Activated naive CD8-positive, alpha-beta T cell treated with anti-CD3 and anti-CD28 coated beads, Interleukin-2, amount 50 U/mL, for 16 hours (primary cell): ENCODE data around the gene GDE1.
A peak's percentile ranks its signal among the peaks of the same experiment; 100 is the strongest.
"Not testable (repeated sequence)": the region's sequence is repeated elsewhere in the genome, so short reads cannot be mapped to it uniquely, and the experiment has no call there.

ENCODE experiments used
- DNase-seq: peaks from one replicate; pipeline ENCODE4 v3.0.0-alpha.2; 2020; ENCODE audit warnings: low read depth, low spot score

The GDE1 gene, protein sequence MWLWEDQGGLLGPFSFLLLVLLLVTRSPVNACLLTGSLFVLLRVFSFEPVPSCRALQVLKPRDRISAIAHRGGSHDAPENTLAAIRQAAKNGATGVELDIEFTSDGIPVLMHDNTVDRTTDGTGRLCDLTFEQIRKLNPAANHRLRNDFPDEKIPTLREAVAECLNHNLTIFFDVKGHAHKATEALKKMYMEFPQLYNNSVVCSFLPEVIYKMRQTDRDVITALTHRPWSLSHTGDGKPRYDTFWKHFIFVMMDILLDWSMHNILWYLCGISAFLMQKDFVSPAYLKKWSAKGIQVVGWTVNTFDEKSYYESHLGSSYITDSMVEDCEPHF

GRCh38 chr16:19521471-19522396 lies at the start of gene GDE1:
GDE1 (minus strand) TSS chr16:19522098; CDS start chr16:19521964, 134 bp downstream.
- peak; percentile 91 for DNase-seq

DNA sequence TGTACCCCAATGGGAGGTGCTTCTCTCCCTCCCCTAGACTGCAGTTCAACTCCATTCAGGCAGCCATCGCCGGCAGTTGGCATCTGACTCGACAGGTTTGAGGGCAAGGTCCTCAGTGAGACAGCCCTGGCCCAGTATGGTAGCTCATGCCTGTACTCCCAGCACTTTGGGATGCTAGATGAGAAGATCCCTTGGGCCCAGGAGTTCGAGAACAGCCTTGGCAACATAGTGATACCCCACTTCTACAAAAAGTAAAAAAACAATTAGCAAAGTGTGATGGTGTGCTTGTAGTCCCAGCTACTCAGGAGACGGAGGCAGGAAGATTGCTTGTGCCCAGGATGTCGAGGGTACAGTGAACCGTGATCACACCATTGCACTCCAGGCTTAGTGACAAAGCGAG lies 45.7 kb upstream of the GDE1 start:
- DNase-seq = no peak

- DNase-seq = no peak
These were observed 44.5 kb upstream of the GDE1 start for GRCh38 chr16:19566362-19566761.

DNA sequence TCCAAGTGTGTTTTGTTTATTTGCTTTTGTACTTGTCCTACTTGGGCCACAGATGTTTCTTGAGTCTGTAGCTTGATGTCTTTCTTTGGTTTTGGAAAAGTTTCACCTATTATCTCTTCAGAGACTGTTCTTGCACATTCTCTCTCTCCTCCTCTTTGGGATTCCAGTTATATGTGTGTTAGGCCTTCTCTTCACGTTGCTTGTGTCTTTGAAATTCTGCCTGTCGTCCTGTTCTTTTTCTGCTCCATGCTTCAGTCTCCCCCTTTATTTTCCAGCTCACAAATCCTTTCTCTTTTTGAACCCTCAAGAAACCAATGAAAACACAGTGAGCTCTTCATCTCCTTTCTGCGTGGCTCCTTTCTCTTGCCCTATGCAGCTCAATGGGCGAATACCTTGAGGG lies 41.5 kb upstream of the GDE1 start:
- DNase-seq = no peak

DNA sequence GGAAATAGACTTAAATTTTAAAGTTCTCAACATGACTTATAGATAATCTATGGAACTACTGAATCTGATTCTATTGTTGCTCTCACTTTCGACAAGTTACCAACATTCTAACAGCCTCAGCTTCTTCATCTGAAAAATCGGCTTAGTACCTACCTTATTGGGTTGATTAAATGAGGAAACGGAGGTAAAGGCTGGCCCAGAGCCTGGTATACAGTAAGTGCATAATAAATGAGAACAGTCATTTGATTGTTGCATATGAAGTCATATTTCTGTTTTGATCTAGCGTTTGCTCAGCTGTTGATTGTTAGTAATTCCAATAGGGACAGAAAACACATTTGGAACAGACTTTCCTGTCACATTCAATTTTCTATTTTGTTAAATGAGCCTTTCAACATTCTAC lies 38.2 kb upstream of the GDE1 start:
- no peak for DNase-seq

DNA sequence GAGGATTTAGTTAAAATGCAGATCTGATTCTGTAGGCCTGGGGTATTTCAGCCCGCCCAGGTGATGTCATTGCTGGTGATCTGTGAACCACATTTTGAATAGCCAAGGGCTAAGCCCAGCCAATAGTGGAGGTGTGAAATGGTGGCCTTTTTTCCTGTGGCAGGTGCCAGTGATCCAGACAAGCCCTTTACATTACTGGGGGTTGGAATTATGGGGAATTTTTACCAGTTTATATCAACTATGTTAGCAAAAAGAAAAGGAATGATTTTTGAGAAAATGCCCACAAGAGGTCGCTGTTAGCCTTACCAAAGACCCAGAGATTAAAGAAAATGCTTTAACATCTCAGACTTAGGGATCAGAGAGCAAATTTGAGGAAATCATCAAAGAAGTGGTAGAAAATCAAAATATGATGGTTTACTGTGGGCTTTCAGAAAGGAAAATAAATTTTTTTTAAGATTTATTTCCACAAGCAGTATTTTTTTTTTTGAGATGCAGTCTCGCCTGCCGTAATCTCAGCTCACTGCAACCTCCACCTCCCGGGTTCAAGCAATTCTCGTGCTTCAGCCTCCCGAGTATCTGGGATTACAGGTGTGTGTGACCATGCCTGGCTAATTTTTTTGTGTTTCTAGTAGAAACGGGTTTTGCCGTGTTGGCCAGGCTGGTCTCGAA lies 37.5 kb upstream of the GDE1 start:
- no peak for DNase-seq

GRCh38 chr16:19555938-19556771 lies 34.3 kb upstream of the GDE1 start:
- no peak for DNase-seq

DNA sequence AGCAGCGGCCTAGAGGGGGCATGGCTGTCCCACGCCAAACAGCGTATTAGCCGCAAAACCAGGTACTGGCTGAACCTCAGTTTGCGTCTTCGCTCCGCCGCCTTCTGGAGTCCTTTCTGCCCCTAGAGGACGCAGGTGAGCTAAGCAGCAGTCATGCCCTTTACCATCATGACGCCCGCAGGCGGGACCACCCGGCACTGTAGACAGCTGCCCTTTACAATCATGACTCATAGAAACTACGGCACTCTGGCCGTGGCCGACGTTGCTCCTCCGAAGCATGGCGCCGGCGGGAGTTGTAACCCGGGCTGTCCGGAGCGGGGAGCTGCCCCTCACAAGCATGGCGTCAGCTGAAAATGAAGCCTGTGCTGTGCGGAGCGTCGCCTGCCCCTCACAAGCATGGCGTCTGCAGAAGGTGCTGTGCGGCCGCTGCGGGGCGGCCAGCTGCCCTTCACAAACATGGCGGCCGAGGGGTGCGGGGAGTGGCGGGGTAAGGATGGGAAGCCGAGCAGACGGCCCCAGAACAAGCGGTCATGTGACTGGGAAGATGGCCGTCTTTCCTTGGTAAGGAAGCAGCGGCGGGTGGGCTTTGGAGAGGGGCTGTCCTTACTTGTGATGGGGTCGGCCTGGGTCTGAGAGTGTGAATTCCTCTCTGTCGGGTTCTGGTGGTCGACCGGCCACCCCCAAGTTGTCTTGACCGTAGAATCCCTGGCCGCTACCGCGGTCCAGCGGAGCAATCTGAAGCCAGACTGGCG lies 33.5 kb upstream of the GDE1 start, which contains the start of gene VPS35L:
Gene VPS35L, plus strand, starts transcription at position 518 of the 752 bp plus-strand sequence. Its CDS starts 27 bp downstream, at position 545.
- peak; percentile 94 for DNase-seq

DNA sequence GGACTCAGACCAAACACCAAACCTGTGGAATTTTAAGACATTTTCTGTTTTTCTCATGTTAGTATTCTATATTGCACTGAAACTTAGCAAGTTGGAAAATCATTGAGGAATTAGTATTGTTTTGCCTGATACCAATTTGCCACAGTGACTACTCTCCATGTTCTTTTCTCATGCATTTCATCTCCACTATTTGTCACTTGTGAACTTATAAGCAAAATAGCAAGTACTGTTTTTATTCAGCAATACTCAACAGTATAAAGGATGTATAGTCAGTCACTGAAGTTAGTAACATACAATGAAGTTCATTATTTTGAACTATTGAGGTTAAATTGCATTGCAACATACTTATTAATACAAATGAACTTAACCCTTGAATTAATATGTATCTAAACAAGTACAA lies 27.8 kb upstream of the GDE1 start:
- no peak for DNase-seq

GRCh38 chr16:19548144-19548543 lies 26.2 kb upstream of the GDE1 start:
- no peak for DNase-seq

- not testable (repeated sequence) for DNase-seq
These were observed 21.5 kb upstream of the GDE1 start for GRCh38 chr16:19543278-19543996.

DNA sequence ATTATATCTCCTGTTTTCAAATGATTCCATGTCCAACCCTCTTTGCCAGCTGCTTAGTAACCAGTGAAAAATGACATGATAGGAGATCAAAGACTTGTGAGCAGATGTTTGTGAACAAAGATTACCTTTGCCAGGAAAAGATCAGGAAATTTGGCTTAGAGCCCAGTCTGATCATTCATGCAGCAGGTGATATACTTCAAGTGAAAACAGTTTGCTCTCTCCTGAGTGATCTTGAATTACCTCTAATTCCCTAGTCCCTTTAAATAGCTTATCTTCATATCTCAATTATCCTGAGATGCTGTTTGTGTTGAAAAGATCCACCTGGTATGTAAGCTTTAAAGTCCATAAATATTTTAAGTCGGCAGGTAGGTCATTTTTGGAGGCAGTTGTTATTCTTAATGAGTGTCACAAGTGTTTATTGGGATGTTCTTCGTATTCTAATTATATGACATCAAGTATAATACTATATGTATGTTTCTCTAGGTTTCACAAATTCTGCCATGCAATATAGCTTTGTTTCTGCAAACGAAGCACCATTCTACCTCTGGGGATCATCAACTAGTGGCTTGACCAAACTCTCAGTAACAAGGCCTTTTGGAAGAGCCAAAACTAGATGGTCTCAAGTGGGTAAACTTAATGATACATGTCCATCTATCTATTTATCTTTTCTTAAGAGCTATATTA lies 20.4 kb upstream of the GDE1 start:
- no peak for DNase-seq

- no peak for DNase-seq
These were observed 18.5 kb upstream of the GDE1 start for GRCh38 chr16:19540241-19540970.

DNA sequence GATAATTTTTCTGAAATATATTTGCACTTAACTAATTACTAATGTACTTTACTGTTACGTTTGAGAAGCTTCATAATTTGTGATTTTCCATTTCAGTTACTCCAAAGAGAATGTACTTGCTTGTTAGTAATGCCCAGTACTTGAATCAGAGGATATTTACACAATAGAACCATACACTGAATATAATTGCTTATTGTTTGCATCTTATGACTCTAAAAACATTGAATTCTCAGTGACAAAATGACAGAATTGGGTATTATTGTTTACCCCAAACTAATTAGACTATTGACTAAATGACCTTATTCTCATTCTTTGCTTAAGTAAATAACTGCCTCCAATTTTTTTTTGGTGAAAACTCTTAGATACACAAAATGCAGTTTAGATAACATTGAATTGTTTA lies 10.7 kb upstream of the GDE1 start:
- DNase-seq = no peak

- no peak for DNase-seq
These were observed 6.8 kb upstream of the GDE1 start for GRCh38 chr16:19528666-19529065.

GRCh38 chr16:19527161-19527560 lies 5.3 kb upstream of the GDE1 start:
- DNase-seq = no peak

DNA sequence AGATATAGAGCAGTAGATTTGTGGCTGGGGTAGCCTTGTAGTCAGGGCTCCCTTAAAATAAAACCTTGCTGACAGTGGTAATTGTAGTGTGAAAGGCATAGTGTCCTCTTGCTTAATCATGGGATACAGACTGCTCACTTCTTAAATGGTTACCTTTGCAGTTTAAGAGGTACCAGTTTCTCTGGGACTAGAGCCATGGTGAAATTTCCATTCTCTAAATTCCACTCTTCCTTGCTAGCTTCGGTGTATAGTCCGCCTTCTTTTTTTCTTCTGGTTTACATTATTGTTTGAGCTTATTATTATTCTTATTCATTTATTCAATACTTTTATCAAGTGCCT lies 3.5 kb upstream of the GDE1 start:
- no peak for DNase-seq

- DNase-seq = no peak
These were observed 2.9 kb upstream of the GDE1 start for GRCh38 chr16:19524616-19525384.
